Measurements from ENCODE around the gene HAPLN3.

- TF ChIP-seq ZNF623 (tag by site-specific recombination; IDR thresholded peaks at IDR 0.05) (no peak), SP3 (tag by site-specific recombination; IDR thresholded peaks at IDR 0.05) (no peak), ZNF221 (tag by site-specific recombination; IDR thresholded peaks at IDR 0.05; ENCODE audit: borderline replicate concordance) (no peak), CTCF (tag by site-specific recombination; IDR thresholded peaks at IDR 0.05) (no peak)
- TF ChIP-seq, protein P1, sequence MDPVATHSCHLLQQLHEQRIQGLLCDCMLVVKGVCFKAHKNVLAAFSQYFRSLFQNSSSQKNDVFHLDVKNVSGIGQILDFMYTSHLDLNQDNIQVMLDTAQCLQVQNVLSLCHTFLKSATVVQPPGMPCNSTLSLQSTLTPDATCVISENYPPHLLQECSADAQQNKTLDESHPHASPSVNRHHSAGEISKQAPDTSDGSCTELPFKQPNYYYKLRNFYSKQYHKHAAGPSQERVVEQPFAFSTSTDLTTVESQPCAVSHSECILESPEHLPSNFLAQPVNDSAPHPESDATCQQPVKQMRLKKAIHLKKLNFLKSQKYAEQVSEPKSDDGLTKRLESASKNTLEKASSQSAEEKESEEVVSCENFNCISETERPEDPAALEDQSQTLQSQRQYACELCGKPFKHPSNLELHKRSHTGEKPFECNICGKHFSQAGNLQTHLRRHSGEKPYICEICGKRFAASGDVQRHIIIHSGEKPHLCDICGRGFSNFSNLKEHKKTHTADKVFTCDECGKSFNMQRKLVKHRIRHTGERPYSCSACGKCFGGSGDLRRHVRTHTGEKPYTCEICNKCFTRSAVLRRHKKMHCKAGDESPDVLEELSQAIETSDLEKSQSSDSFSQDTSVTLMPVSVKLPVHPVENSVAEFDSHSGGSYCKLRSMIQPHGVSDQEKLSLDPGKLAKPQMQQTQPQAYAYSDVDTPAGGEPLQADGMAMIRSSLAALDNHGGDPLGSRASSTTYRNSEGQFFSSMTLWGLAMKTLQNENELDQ (tag by site-specific recombination; IDR thresholded peaks at IDR 0.05; ENCODE audit: low read depth), result no peak
Measured at GRCh38 chr15:88852476-88852875, 42.9 kb downstream of the HAPLN3 start.
